HL-60 (cell line): ENCODE data around the gene COLEC12.

Source experiments
- DNase-seq, 2 experiments: peaks; one replicate each; pipeline ENCODE4 v3.0.0-alpha.2; 2010 to 2020; ENCODE audit warnings: low read depth in 1 of 2, low spot score in 1 of 2
- H3K27ac ChIP-seq: fragments of 250-450 bp; sonication (Bioruptor Pico); replicated peaks from 2 replicates; pipeline ENCODE4 v1.5.1; 2020; ENCODE audit warnings: mild to moderate bottlenecking, moderate library complexity
- H3K27me3 ChIP-seq: fragments of 250-450 bp; sonication (Bioruptor Pico); 2 replicates; pipeline ENCODE4 v1.5.1; 2021; ENCODE audit warnings: mild to moderate bottlenecking, moderate library complexity; ENCODE audit not compliant: insufficient read depth, poor library complexity, severe bottlenecking
- H3K4me3 ChIP-seq: replicated peaks from 2 replicates; pipeline ENCODE4 v1.5.1; 2011; ENCODE audit warnings: mild to moderate bottlenecking, control low read depth, low read length; ENCODE audit not compliant: insufficient read depth
- CTCF ChIP-seq: IDR thresholded peaks from one replicate; pipeline ENCODE4 v1.5.1; 2011; ENCODE audit warnings: low read length, control low read depth, inconsistent platforms; ENCODE audit not compliant: insufficient read depth
- GABPA ChIP-seq: IDR thresholded peaks from 2 replicates; pipeline ENCODE4 v1.6.1; 2012; ENCODE audit warnings: low read depth
- POLR2AphosphoS5 ChIP-seq: IDR thresholded peaks from 2 replicates; pipeline ENCODE4 v1.6.1; 2012; ENCODE audit warnings: low read depth
- REST ChIP-seq: IDR thresholded peaks from 2 replicates; pipeline ENCODE4 v1.6.1; 2012; ENCODE audit warnings: low read depth; ENCODE audit not compliant: insufficient replicate concordance
- SPI1 ChIP-seq: IDR thresholded peaks from 2 replicates; pipeline ENCODE4 v1.6.1; 2012; ENCODE audit warnings: low read depth, mild to moderate bottlenecking, borderline replicate concordance

Gene COLEC12

GRCh38 chr18:463827-464541, 36.5 kb downstream of the COLEC12 start:
- DNase-seq, result peak; percentile 61 to 95
- Histone ChIP-seq H3K27ac (peak overlapping the region; percentile 54), H3K4me3 (no peak overlapping the region), H3K27me3 (no peaks in the 10 kb centered on the region)
- TF ChIP-seq SPI1 (peak; percentile 98), GABPA (no peak; the same call in 1 of the 2 replicates), POLR2AphosphoS5 (peak; percentile 89), CTCF (no peak), REST (peak; percentile 26)

GRCh38 chr18:463403-463802, 37.1 kb downstream of the COLEC12 start:
- Histone ChIP-seq H3K27me3 (no peaks in the 10 kb centered on the region), H3K27ac (peak overlapping the region; percentile 25), H3K4me3 (no peak overlapping the region)
- TF ChIP-seq GABPA (no peak), CTCF (no peak), POLR2AphosphoS5 (no peak), REST (no peak), SPI1 (no peak)
- no peak for DNase-seq

GRCh38 chr18:461762-462161, 38.7 kb downstream of the COLEC12 start:
- TF ChIP-seq REST (no peak), GABPA (no peak), POLR2AphosphoS5 (no peak), CTCF (no peak), SPI1 (no peak)
- Histone ChIP-seq H3K27ac (no peak overlapping the region), H3K27me3 (no peaks in the 10 kb centered on the region), H3K4me3 (no peak overlapping the region)
- no peak for DNase-seq
